BJ (cell line): Measurements from ENCODE around the gene PLEKHA7. TPM values are rescaled to one million over a fixed set of nuclear protein-coding genes. Genes with fewer than 3 reads are reported as not detected.

ENCODE experiments used
- CTCF ChIA-PET: fragments of 350-600 bp; formaldehyde crosslinking; extraction: SDS; loops from one replicate; lab custom pipeline; 2021; ENCODE audit warnings: antibody characterized with exemption, inconsistent platforms; lab: Yijun Ruan, JAX
- POLR2A ChIA-PET: fragments of 300-600 bp; sonication (Branson Sonifier 250); formaldehyde crosslinking; extraction: SDS; loops from one replicate; lab custom pipeline; 2021; ENCODE audit warnings: antibody characterized with exemption; lab: Charles Lee
- DNase-seq: peaks from one replicate; pipeline ENCODE4 v3.0.0-alpha.2; 2011; ENCODE audit warnings: low read depth
- H3K27me3 ChIP-seq: 2 replicates; pipeline ENCODE4 v1.6.0; 2011; ENCODE audit warnings: low read length; ENCODE audit not compliant: control insufficient read depth, insufficient read depth
- H3K36me3 ChIP-seq: 2 replicates; pipeline ENCODE4 v1.5.1; 2011; ENCODE audit warnings: low read length; ENCODE audit not compliant: control insufficient read depth, insufficient read depth
- H3K4me3 ChIP-seq: 2 replicates; pipeline ENCODE4 v1.5.1; 2011; ENCODE audit warnings: low read depth, mild to moderate bottlenecking, control low read depth, low read length
- CTCF ChIP-seq: IDR thresholded peaks from 2 replicates; pipeline ENCODE4 v1.5.1; 2011; ENCODE audit warnings: low read depth, mild to moderate bottlenecking, control low read depth, inconsistent platforms, low read length, moderate library complexity; ENCODE audit not compliant: insufficient read depth
- polyA plus RNA-seq: library from polyadenylated mRNA; depleted of rRNA; stranded (reverse); fragments of >200 nt; gene quantifications from 2 replicates; pipeline ENCODE4 v1.2.3, GENCODE V29; 2011

Gene PLEKHA7
- polyA plus RNA-seq, 1 experiment = 0.04 TPM

DNA sequence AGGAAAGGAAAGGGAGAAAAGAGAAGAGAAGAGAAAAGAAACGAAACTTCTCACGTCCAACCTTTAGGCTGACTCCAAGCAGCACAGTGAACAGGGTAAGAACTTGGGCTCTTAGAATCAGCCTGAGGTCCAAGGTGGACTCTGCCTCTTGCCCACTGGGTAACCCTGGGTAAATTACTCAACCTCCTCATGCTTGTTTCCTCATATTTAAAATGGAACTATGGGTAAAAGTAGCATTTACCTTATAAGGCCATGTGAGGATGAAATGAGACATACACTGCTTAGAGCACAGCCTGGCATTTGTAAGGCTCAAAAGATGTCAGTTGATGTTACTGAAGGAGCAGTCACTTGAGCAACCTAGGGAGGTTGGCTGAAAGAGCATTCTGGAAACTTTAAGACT lies 167.9 kb downstream of the PLEKHA7 start:
- H3K27me3 ChIP-seq = no peaks in the 10 kb centered on the region; the same call in 1 of the 2 replicates
- DNase-seq = no peak
- H3K36me3 ChIP-seq = no peaks in the 10 kb centered on the region
- ChIA-PET CTCF (interaction anchor here (0.6 kb wide), 1 partner anchor 92 kb away, joined by 3 read pairs; no protein-coding TSS in a partner anchor), POLR2A (no interaction called here)
- H3K4me3 ChIP-seq = no peak overlapping the region
- TF ChIP-seq CTCF = no peak

DNA sequence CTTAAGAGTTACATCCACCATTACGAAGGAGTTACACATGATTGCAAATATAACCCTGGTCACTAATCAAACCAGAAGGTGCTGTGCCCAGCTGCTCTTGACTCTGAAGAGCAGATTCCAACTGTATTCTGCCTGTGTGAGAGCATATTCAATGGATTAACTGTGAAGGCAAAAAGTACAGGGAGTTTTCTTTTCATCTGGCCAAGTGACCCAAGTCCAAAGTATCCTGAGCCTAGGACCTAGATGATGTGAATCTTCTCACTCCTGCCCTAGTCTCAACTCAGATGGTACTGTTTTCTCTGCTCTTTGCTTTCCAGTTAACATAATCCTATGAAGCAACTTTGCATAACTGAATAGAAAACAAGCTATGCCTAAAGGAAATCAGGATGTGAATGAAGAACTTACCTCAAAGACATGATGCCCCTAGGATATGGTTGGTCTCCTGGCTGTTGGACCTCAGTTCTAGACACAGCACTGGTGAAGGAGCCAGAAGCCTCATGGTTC lies 169.9 kb downstream of the PLEKHA7 start:
- ChIA-PET POLR2A (no interaction called here), CTCF (interaction anchor here (1.5 kb wide), 1 partner anchor 24 kb away, joined by 4 read pairs; no protein-coding TSS in a partner anchor)
- no peak overlapping the region for H3K4me3 ChIP-seq
- TF ChIP-seq CTCF = no peak
- no peaks in the 10 kb centered on the region for H3K36me3 ChIP-seq
- H3K27me3 ChIP-seq = no peaks in the 10 kb centered on the region
- DNase-seq = no peak

DNA sequence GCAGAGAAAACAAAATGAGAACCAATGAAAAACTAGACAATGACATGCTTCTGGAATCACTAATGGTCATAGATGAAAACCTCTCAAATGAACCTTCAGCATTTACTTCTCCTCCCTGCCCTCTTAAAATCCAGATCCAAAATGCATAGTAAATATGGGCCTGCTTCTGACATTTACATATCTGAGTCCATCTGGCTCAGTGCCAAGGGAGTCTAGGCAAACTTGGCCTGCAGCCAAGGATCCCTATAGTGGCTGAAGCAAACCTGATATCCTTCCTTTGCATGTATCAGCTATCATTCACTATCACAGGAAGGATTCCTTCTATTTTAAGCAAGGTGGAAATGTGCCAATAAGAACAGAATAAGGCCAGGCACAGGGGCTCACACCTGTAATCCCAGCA lies 170.9 kb downstream of the PLEKHA7 start:
- Histone ChIP-seq H3K36me3 (no peaks in the 10 kb centered on the region), H3K4me3 (no peak overlapping the region), H3K27me3 (no peaks in the 10 kb centered on the region)
- ChIA-PET POLR2A (no interaction called here), CTCF (interaction anchor here (1.5 kb wide), 1 partner anchor 23 kb away, joined by 4 read pairs; no protein-coding TSS in a partner anchor)
- no peak for DNase-seq
- no peak for TF ChIP-seq CTCF

GRCh38 chr11:16841984-16842383 lies 172.2 kb downstream of the PLEKHA7 start:
- no peak for DNase-seq
- CTCF ChIA-PET = no interaction called here
- POLR2A ChIA-PET = no interaction called here

GRCh38 chr11:16841481-16841880 lies 172.7 kb downstream of the PLEKHA7 start:
- Histone ChIP-seq H3K4me3 (no peak overlapping the region), H3K36me3 (no peaks in the 10 kb centered on the region), H3K27me3 (no peaks in the 10 kb centered on the region)
- CTCF ChIA-PET = no interaction called here
- TF ChIP-seq CTCF = no peak
- no peak for DNase-seq
- POLR2A ChIA-PET = no interaction called here

More at GRCh38 chr11:16841984-16842383, 172.2 kb downstream of the PLEKHA7 start:
- no peak overlapping the region for H3K4me3 ChIP-seq
- TF ChIP-seq CTCF = no peak
- no peaks in the 10 kb centered on the region for H3K36me3 ChIP-seq
- H3K27me3 ChIP-seq = no peaks in the 10 kb centered on the region
